Right lobe of liver (tissue), 6 donors: ENCODE results near the gene HRAS. TPM values are rescaled to one million over a fixed set of nuclear protein-coding genes. Genes with fewer than 3 reads are reported as not detected.

ENCODE experiments used
- ATAC-seq, 4 donors: fragments of 200-7000 bp; cut with Tn5 transposase; one replicate each; pipeline ENCODE4 v1.9.1; 2020; ENCODE audit warnings: mild to moderate bottlenecking in 4 of 4, moderate library complexity in 4 of 4
- DNase-seq, 3 donors: peaks; one replicate each; pipeline ENCODE4 v3.0.0-alpha.2; 2020
- H3K27ac ChIP-seq, 3 donors: fragments of 200-600 bp; one replicate each; pipeline ENCODE4 v1.8.0; 2022
- H3K27me3 ChIP-seq, 2 donors: fragments of 200-600 bp; one replicate each; pipeline ENCODE4 v1.8.0; 2022
- H3K36me3 ChIP-seq, 4 donors: fragments of 200-600 bp; sonication (generic) in 1 of 4; one replicate each; pipeline versions ENCODE4 v1.5.1 to v1.8.0; 2017 to 2022; ENCODE audit warnings: control low read depth in 1 of 4
- H3K4me1 ChIP-seq, 4 donors: fragments of 200-600 bp; sonication (generic) in 1 of 4; one replicate each; pipeline versions ENCODE4 v1.5.1 to v1.8.0; 2017 to 2022; ENCODE audit warnings: control low read depth in 1 of 4
- H3K4me3 ChIP-seq, 3 donors: fragments of 200-600 bp; one replicate each; pipeline ENCODE4 v1.8.0; 2022
- H3K9me3 ChIP-seq, 4 donors: fragments of 200-600 bp; sonication (generic) in 1 of 4; one replicate each; pipeline versions ENCODE4 v1.5.1 to v1.8.0; 2017 to 2022; ENCODE audit warnings: control low read depth in 1 of 4
- POLR2A ChIP-seq: fragments of 450-650 bp; IDR thresholded peaks from one replicate; pipeline ENCODE4 v1.6.1; 2017; ENCODE audit warnings: antibody characterized with exemption, mild to moderate bottlenecking
- WGBS: methylation state at CpG from one replicate; pipeline ENCODE4 v1.1.6; 2018; ENCODE audit warnings: low coverage, low lambda C conversion rate; ENCODE audit not compliant: insufficient coverage; ENCODE audit errors: missing lambda C conversion rate; 5-methylcytosine and 5-hydroxymethylcytosine counted together
- intact Hi-C, 2 donors: fragments of 100-400 bp; cut with DNase I; formaldehyde crosslinking; loops; one replicate each; pipeline versions ENCODE4 v1.11.2 to v1.14.1; 2022
- total RNA-seq, 6 experiments: library from RNA; depleted of rRNA in 2 of 6; stranded (reverse); fragments of >200 nt in 2 of 6; fragmentation: NEBNext Ultra II Directional in 3 of 6; extraction: Animal tissue kit (Norgen Biotek cat#: 25700) in 3 of 6; gene quantifications; one replicate each; pipeline versions ENCODE4 v1.1.0 to v1.2.4, GENCODE V29; 2016 to 2023
- TF ChIP-seq, protein P1 (sequence below), 4 donors: fragments of 200-600 bp in 3 of 4; fragments of 450-650 bp in 1 of 4; IDR thresholded peaks; one replicate each; pipeline versions ENCODE4 v1.5.1 to v1.8.0; 2016 to 2022; ENCODE audit warnings: antibody characterized with exemption in 4 of 4, mild to moderate bottlenecking in 2 of 4
- donor health status: DM: no; HTN: yes; CAD: no.
- donor health status: DM: no; HTN: no; CAD: no.
- donor health status: DM: no; HTN: no; CAD: no.
- donor health status: DM: no; HTN: yes; CAD: no.
- donor health status: DM: no; HTN: yes; CAD: no.

HRAS gene
- total RNA-seq, 6 experiments from 2014 or later, result 7.6 to 20.9 (median 14.8) TPM

DNA sequence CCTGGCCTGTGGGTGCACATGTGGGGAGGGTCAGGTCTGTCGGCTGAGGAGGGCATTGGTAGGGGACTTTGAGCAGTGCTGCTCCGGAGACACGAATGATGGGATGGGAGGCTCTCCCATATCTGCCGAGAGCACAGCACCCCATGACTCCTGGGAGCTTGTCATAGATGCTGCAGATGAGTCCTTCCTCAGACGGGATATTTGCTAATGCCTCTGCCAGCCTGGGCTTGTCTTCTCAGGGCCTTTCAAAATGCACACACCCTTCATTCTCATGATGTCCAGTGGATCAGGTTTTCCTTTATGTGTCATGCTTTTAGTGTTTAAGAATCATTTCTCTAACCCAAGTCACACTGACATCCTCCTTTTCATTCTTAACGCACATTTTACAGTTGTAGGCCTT, 20.2 kb downstream of the HRAS start:
- H3K27me3 ChIP-seq, result no peaks in the 10 kb centered on the region
- intact Hi-C loops, result no loop called here
- DNase-seq (no peak), ATAC-seq (no peak)
- H3K4me3 ChIP-seq, result no peak overlapping the region
- no peaks in the 10 kb centered on the region for H3K9me3 ChIP-seq
- TF ChIP-seq, protein P1, sequence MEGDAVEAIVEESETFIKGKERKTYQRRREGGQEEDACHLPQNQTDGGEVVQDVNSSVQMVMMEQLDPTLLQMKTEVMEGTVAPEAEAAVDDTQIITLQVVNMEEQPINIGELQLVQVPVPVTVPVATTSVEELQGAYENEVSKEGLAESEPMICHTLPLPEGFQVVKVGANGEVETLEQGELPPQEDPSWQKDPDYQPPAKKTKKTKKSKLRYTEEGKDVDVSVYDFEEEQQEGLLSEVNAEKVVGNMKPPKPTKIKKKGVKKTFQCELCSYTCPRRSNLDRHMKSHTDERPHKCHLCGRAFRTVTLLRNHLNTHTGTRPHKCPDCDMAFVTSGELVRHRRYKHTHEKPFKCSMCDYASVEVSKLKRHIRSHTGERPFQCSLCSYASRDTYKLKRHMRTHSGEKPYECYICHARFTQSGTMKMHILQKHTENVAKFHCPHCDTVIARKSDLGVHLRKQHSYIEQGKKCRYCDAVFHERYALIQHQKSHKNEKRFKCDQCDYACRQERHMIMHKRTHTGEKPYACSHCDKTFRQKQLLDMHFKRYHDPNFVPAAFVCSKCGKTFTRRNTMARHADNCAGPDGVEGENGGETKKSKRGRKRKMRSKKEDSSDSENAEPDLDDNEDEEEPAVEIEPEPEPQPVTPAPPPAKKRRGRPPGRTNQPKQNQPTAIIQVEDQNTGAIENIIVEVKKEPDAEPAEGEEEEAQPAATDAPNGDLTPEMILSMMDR (IDR thresholded peaks at IDR 0.05), result no peak
- TF ChIP-seq POLR2A, result no peak
- no peaks in the 10 kb centered on the region for H3K36me3 ChIP-seq
- no peak overlapping the region for H3K27ac ChIP-seq
- 97% methylated on average over 4 of the region's 6 CpGs for WGBS
- H3K4me1 ChIP-seq, result peaks cover 0 to 5% (median 0%) of the 10 kb centered on the region in 4 donors

DNA sequence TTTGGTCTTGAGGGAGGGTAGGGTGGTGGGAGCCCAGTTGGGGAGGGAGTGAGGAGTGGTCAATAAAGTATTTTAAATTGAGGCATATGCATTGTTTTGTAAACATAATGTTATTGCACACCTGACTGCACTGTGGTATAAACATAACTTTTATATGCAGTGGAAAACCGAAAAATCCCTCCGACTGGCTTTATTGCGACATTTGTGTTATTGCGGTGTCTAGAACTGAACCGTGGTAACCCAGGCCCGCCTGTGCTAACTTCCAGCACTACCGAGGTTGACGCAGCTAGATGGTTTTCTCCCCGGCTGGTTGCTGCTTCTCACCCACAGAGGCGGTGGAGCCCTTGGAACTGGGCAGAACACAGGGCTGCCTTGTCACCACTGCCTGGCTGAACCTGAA, 20.8 kb downstream of the HRAS start:
- ATAC-seq (no peak), DNase-seq (peak in 1 of 3 donors; percentile 18)
- peaks cover 0 to 5% (median 0%) of the 10 kb centered on the region in 4 donors for H3K4me1 ChIP-seq
- H3K27ac ChIP-seq, result no peak overlapping the region
- no peaks in the 10 kb centered on the region for H3K9me3 ChIP-seq
- no peaks in the 10 kb centered on the region for H3K36me3 ChIP-seq
- WGBS, result 80% methylated on average over 6 of the region's 10 CpGs
- no peak overlapping the region for H3K4me3 ChIP-seq
- TF ChIP-seq POLR2A, result no peak
- TF ChIP-seq, protein P1 (IDR thresholded peaks at IDR 0.05), result no peak
- H3K27me3 ChIP-seq, result no peaks in the 10 kb centered on the region
- intact Hi-C loops, result no loop called here

DNA sequence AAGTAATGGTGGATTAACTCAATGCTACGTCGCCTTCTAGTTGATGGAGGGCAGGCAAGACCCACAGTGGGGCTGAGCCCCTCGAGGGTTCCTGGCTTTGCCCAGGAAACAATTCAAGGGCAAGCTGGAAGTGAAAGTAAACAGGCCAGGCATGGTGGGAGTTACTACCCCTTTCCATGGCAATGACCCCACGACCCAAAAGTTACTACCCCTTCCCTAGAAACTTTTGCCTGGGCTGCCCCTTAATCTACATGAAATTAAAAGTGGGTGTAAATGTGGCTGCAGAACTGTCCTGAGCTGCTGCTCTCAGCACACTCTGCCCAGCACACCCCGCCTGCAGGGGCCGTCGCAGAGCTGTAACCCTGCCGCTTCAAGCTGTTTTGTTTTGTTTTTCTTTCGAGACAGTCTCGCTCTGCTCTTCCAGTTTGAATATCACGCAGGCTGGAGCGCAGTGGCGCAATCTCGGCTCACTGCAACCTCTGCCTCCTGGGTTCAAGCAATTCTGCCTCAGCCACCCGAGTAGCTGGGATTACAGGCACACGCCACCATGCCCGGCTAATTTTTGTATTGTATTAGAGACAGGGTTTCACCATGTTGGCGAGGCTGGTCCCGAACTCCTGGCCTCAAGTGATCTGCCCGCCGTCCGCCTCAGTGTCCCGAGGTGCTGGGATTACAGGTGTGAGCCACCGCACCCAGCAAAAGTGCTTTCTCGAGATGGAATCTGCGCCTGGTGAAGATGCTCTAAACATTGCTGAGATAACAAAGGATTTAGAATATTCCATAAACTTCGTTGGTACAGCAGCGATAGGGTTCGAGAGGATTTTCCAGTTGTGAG, 22.4 kb downstream of the HRAS start:
- Histone ChIP-seq H3K27ac (no peak overlapping the region), H3K4me3 (no peak overlapping the region), H3K9me3 (no peaks in the 10 kb centered on the region), H3K36me3 (no peaks in the 10 kb centered on the region), H3K27me3 (no peaks in the 10 kb centered on the region), H3K4me1 (peaks cover 0 to 2% (median under 1%) of the 10 kb centered on the region in 4 donors)
- ATAC-seq, result peak in 3 of 4 donors; percentile 29 to 62 (median 42)
- 90% methylated on average over 28 of the region's 29 CpGs for WGBS
- no peak for TF ChIP-seq POLR2A
- TF ChIP-seq, protein P1 (IDR thresholded peaks at IDR 0.05), result no peak
- intact Hi-C loops, result no loop called here
- peak in 1 of 3 donors; percentile 21 for DNase-seq

DNA sequence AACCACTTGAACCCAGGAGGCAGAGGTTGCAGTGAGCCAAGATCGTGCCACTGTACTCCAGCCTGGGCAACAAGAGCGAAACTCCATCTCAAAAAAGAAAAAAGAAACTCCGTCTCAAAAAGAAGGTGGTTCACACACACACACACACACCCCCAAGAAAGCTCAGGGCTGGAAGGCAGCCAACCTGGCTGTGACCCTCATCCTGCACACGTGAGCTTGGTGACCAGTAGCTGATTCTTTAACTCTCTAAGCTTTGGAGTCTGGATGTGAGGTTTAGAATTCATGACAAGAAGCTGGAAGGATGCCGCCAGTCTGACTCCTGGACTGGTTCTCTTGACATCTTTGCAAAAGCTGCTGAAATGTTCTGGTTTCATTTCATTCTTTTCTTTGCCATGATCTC, 26.4 kb downstream of the HRAS start:
- H3K27me3 ChIP-seq, result no peaks in the 10 kb centered on the region
- no peak overlapping the region for H3K27ac ChIP-seq
- TF ChIP-seq, protein P1 (IDR thresholded peaks at IDR 0.05), result no peak
- no peak for TF ChIP-seq POLR2A
- ATAC-seq (no peak), DNase-seq (peak in 1 of 3 donors; percentile 25)
- intact Hi-C loops, result no loop called here
- WGBS, result 78% methylated on average over 5 of the region's 5 CpGs
- no peak overlapping the region for H3K4me3 ChIP-seq
- H3K36me3 ChIP-seq, result no peaks in the 10 kb centered on the region
- peaks cover 0 to 16% (median 6%) of the 10 kb centered on the region in 4 donors for H3K4me1 ChIP-seq
- H3K9me3 ChIP-seq, result no peaks in the 10 kb centered on the region
